Measurements from ENCODE around the gene FLNA. TPM values are rescaled to one million over a fixed set of nuclear protein-coding genes. Genes with fewer than 3 reads are reported as not detected.
"Not testable (repeated sequence)": the region's sequence is repeated elsewhere in the genome, so short reads cannot be mapped to it uniquely, and the experiment has no call there.

The FLNA gene
- polyA plus RNA-seq, 1 experiment = 605 TPM

- H3K4me3 ChIP-seq (ENCODE audit: low read depth, low read length) = peak within 1 kb of the TSS; percentile 84
- DNase-seq (ENCODE audit: low read depth, low spot score) = peak; percentile 94
- TF ChIP-seq CTCF (IDR thresholded peaks at IDR 0.05; ENCODE audit: low read depth, low read length) = no peak
- no peaks in the 10 kb centered on the region for H3K9me3 ChIP-seq (ENCODE audit: control insufficient read depth, insufficient read depth, low read length)
- POLR2A ChIA-PET = interaction anchor here (0.6 to 1.8 kb wide), 10 partner anchors 9 to 133 kb away, joined by 3 to 12 read pairs (median 4); partner anchors contain the start of genes ATP6AP1 and DNASE1L1
- CTCF ChIA-PET = interaction anchor here (1.1 to 1.8 kb wide), 3 partner anchors 12 to 133 kb away, joined by 3 to 7 read pairs (median 5); partner anchors contain the start of gene DNASE1L1
- peak within 1 kb of the TSS; percentile 98 for H3K27ac ChIP-seq (ENCODE audit: low read depth, low read length)
- no peaks in the 10 kb centered on the region for H3K27me3 ChIP-seq (ENCODE audit: control insufficient read depth, insufficient read depth, low read length)
Measured at GRCh38 chrX:154397888-154398667, 23.6 kb upstream of the FLNA start, which contains the start of gene RPL10. TSS of gene RPL10 (plus strand) at chrX:154398377. CDS start at chrX:154398520, 143 bp downstream.

DNA sequence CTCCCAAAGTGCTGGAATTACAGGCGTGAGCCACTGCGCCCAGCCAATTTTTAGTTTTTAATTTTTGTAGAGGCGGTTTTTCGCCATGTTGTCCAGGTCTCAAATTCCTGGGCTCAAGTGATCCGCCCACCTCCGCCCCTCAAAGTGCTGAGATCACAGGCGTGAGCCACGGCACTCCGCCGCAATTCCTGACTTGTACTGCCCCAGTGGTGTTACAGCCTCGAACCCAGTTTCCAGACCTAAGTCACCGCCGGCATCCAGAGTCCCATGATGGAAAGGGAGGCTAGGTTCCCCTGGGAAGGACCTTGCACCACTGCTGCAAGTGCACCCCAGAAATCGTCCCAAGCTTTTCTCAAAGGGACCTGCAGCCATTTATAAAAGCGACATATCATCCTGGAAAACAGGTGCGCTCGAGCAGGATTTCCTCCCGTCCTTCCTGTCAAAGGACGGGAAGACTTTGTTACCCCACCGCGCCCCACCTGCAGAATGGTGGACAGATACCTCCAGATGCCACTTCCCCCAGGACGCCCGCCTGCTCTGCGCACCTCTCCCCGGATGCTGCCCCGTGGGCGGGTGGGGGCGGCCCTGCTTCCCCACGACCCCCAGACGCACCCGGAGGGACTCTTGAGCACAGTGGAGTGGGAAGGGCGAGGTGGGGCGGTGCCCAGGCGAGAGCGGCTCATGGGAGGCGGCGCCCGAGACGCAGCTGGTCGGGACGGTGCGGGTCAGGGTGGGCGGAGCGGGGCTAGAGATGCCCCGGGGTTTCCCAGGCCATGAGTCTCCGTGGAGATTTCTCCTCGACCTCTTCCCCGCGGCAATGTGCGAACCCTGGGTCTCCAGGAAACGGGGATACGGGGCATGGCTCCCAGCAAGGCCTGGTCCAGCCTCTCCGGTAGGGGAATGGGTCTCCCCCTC, 22.8 kb upstream of the FLNA start:
- no peaks in the 10 kb centered on the region for H3K9me3 ChIP-seq (ENCODE audit: control insufficient read depth, insufficient read depth, low read length)
- ChIA-PET CTCF (interaction anchor here (0.6 to 1.8 kb wide), 3 partner anchors 13 to 141 kb away, joined by 3 to 7 read pairs (median 3); partner anchors contain the start of gene DNASE1L1), POLR2A (interaction anchor here (0.6 to 1.8 kb wide), 9 partner anchors 10 to 134 kb away, joined by 3 to 12 read pairs (median 4); partner anchors contain the start of genes ATP6AP1 and DNASE1L1)
- no peak for TF ChIP-seq CTCF (IDR thresholded peaks at IDR 0.05; ENCODE audit: low read depth, low read length)
- H3K4me3 ChIP-seq (ENCODE audit: low read depth, low read length) = peak overlapping the region; percentile 60
- no peaks in the 10 kb centered on the region for H3K27me3 ChIP-seq (ENCODE audit: control insufficient read depth, insufficient read depth, low read length)
- DNase-seq (ENCODE audit: low read depth, low spot score) = no peak
- peak overlapping the region; percentile 98 for H3K27ac ChIP-seq (ENCODE audit: low read depth, low read length)

DNA sequence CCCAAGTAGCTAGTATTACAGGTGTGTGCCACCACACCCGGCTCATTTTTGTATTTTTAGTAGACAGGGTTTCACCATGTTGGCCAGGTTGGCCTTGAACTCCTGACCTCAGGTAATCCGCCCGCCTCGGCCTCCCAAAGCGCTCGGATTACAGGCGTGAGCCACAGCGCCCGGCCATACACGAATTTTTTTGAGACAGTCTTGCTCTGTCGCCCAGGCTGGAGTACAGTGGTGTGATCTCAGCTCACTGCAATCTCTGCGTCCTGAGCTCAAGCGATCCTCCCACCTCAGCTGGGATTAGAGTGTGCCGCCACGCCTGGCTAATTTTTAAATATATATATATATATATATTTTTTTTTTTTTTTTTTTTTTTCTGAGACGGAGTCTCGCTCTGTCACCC, 21.9 kb upstream of the FLNA start:
- H3K4me3 ChIP-seq (ENCODE audit: low read depth, low read length); H3K27ac ChIP-seq (ENCODE audit: low read depth, low read length); H3K27me3 ChIP-seq (ENCODE audit: control insufficient read depth, insufficient read depth, low read length); POLR2A ChIA-PET; DNase-seq (ENCODE audit: low read depth, low spot score); H3K9me3 ChIP-seq (ENCODE audit: control insufficient read depth, insufficient read depth, low read length): not testable (repeated sequence)
- CTCF ChIA-PET = interaction anchor here (0.6 kb wide), 1 partner anchor 142 kb away, joined by 3 read pairs; no protein-coding TSS in a partner anchor

DNA sequence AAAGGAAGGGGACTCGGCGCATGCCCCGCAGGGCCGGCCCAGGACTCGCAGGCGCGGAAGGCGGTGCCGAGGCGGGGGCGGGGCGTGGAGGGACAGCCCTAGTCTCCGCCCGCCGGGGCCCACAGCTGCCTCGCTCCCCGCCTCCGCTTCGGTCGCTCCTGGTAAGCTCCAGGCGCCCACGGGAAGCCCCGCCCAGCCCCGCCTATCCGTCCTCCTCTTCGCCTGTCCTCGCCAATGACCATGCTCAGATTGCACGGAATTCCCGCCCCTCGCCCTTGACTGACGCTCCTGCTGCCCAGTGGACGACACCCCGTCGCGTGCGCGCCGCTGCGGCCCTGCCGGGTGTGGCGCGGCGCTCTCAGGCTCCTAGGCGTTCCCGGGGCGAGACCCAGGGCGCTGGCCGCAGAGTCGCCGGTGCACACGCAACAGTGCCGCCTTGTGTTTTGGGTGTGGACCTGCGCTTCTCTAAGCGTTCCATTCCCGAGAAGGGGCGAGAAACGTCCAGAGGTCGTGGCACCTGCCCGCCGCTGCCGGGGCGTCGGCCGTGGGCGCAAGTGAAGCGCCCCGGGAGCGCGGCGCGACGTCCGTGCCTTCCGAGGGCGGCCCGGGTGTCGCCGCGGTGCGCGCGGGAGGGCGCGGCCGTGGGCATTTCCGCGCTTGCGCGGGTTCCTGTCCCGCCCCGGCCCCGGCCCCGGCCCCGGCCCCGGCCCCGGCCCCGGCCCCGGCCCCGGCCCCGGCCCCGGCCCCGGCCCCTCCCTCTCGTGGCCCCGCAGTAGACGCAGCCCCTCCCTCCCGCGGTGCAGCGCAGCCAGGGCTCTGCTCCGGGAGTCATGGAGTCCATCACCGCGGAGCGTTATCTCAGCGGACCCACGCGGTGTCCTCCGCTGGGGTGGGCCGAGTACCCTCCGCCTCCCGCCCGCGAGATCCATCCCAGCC, 15.6 kb upstream of the FLNA start:
- H3K27me3 ChIP-seq (ENCODE audit: control insufficient read depth, insufficient read depth, low read length); H3K9me3 ChIP-seq (ENCODE audit: control insufficient read depth, insufficient read depth, low read length); CTCF ChIA-PET; DNase-seq (ENCODE audit: low read depth, low spot score); H3K27ac ChIP-seq (ENCODE audit: low read depth, low read length); POLR2A ChIA-PET: not testable (repeated sequence)
- peak overlapping the region; percentile 50 for H3K4me3 ChIP-seq (ENCODE audit: low read depth, low read length)

DNA sequence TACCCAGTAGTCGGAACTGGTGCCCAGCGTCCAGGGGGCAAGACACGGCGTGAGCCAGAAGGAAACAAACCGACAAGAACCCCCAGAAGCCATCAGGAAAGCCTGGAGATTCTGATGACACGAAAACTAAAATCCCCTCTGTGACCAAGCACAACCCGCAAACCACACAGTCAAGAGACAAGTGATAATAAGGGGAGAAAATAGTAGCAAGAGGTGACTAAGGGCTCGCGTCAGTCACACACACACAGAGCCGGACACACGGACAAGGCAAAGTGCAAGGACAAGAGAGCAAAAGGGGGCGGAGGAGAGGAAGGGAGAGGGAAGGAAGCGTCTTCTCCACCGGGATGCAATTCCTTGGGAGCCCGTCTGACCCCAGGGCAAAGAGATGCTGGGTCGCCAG, 14.2 kb upstream of the FLNA start:
- H3K27me3 ChIP-seq (ENCODE audit: control insufficient read depth, insufficient read depth, low read length); POLR2A ChIA-PET; CTCF ChIA-PET; H3K9me3 ChIP-seq (ENCODE audit: control insufficient read depth, insufficient read depth, low read length); DNase-seq (ENCODE audit: low read depth, low spot score); H3K27ac ChIP-seq (ENCODE audit: low read depth, low read length); H3K4me3 ChIP-seq (ENCODE audit: low read depth, low read length): not testable (repeated sequence)

GRCh38 chrX:154388094-154388493, 13.7 kb upstream of the FLNA start:
- POLR2A ChIA-PET; H3K9me3 ChIP-seq (ENCODE audit: control insufficient read depth, insufficient read depth, low read length); H3K4me3 ChIP-seq (ENCODE audit: low read depth, low read length); H3K27ac ChIP-seq (ENCODE audit: low read depth, low read length); DNase-seq (ENCODE audit: low read depth, low spot score); CTCF ChIA-PET; H3K27me3 ChIP-seq (ENCODE audit: control insufficient read depth, insufficient read depth, low read length): not testable (repeated sequence)
